ENCODE data around the gene CERS1. TPM values are rescaled to one million over a fixed set of nuclear protein-coding genes. Genes with fewer than 3 reads are reported as not detected.

The CERS1 gene
- total and polyA plus RNA-seq, 10 of the 15 experiments (the other 5 are each of a cell fraction or from before 2014, with no cell fraction given) = 0.19 TPM; not detected in 9

- peaks cover 11% of the 10 kb centered on the region for H3K4me1 ChIP-seq (ENCODE audit: control insufficient read depth, insufficient read depth, low read length)
- H3K4me2 ChIP-seq (ENCODE audit: control insufficient read depth, insufficient read depth) = peak overlapping the region; percentile 73
- 0% methylated on average over 9 of the region's 9 CpGs for WGBS (ENCODE audit: insufficient coverage, insufficient replicate concordance, low lambda C conversion rate, missing lambda C conversion rate)
- H3K27me3 ChIP-seq (replicated peaks in 1 of 2; ENCODE audit: control insufficient read depth in 2 of 2, insufficient read depth in 2 of 2, low read length in 1 of 2) = no peaks in the 10 kb centered on the region
- no TSS peak for BruUV-seq (replicated peaks)
- H3K9me3 ChIP-seq (replicated peaks; ENCODE audit: control insufficient read depth, insufficient read depth, low read length) = no peaks in the 10 kb centered on the region
- SMC1A ChIA-PET (ENCODE audit: uncharacterized antibody, unreplicated experiment) = interaction anchor here (2.3 to 4.2 kb wide), 2 partner anchors 10 to 30 kb away, joined by 4 to 24 read pairs; no protein-coding TSS in a partner anchor
- H3K79me2 ChIP-seq (ENCODE audit: control insufficient read depth, insufficient read depth, low read length) = peaks cover 64% of the 10 kb centered on the region
- H4K20me1 ChIP-seq (ENCODE audit: control insufficient read depth, insufficient read depth) = peaks cover 18% of the 10 kb centered on the region
- in situ Hi-C loops (cut with MboI) = no loop called here
- no peak for DNase-seq (ENCODE audit: low read depth, low spot score)
- H3K27ac ChIP-seq (ENCODE audit: control insufficient read depth, insufficient read depth) = peak overlapping the region; percentile 91
- peak overlapping the region; percentile 93 for H3K4me3 ChIP-seq
- TF ChIP-seq CBX3 (IDR thresholded peaks at IDR 0.05; ENCODE audit: borderline replicate concordance, low read depth) (no peak), POU2F2 (IDR thresholded peaks at IDR 0.05; ENCODE audit: borderline replicate concordance, low read depth, low read length) (no peak), RB1 (IDR thresholded peaks at IDR 0.05; ENCODE audit: borderline replicate concordance) (no peak), EGR1 (IDR thresholded peaks at IDR 0.05; ENCODE audit: borderline replicate concordance in 1 of 2, low read depth in 2 of 2, low read length in 2 of 2) (no peak), HCFC1 (IDR thresholded peaks at IDR 0.05; ENCODE audit: low read length) (no peak), GABPA (IDR thresholded peaks at IDR 0.05; ENCODE audit: low read depth) (no peak), MAX (IDR thresholded peaks at IDR 0.05; ENCODE audit: low read depth, low read length) (no peak), ZNF384 (IDR thresholded peaks at IDR 0.05; ENCODE audit: borderline replicate concordance, low read depth, low read length) (no peak), BHLHE40 (IDR thresholded peaks at IDR 0.05; ENCODE audit: borderline replicate concordance in 1 of 2, low read depth in 2 of 2, low read length in 1 of 2) (no peak), SMC3 (IDR thresholded peaks at IDR 0.05; ENCODE audit: borderline replicate concordance, low read length) (no peak), ZNF274 (IDR thresholded peaks at IDR 0.05; ENCODE audit: insufficient read depth, insufficient read length) (no peak)
- no peak for FAIRE-seq
- peaks cover 4 to 6% of the 10 kb centered on the region in 2 experiments; a peak in 3 of 4 replicates for H3K36me3 ChIP-seq (ENCODE audit: control insufficient read depth in 2 of 2, insufficient read depth in 2 of 2, low read length in 1 of 2)
- no peak overlapping the region for H2AFZ ChIP-seq (ENCODE audit: control insufficient read depth, low read depth, low read length)
- H3K9ac ChIP-seq (ENCODE audit: control insufficient read depth, insufficient read depth, low read length) = peak overlapping the region; percentile 84
- POLR2A ChIA-PET = interaction anchor here (1.0 to 2.2 kb wide), 3 partner anchors 8 to 13 kb away, joined by 3 to 8 read pairs (median 6); no protein-coding TSS in a partner anchor
- RAD21 ChIA-PET (ENCODE audit: unreplicated experiment) = interaction anchor here (1.2 to 3.5 kb wide), 4 partner anchors 10 to 313 kb away, joined by 3 to 24 read pairs (median 5); no protein-coding TSS in a partner anchor
- ATAC-seq = peak; percentile 14
- intact Hi-C loops (cut with micrococcal nuclease; ENCODE audit: unreplicated experiment) = loop anchor here (5.0 kb wide), 1 partner anchor 241 kb away; no protein-coding TSS in a partner anchor
- CTCF ChIA-PET = interaction anchor here (8.2 kb wide), 1 partner anchor 14 kb away, joined by 109 read pairs; no protein-coding TSS in a partner anchor
Measured at GRCh38 chr19:18833141-18833476, 62.8 kb downstream of the CERS1 start.
